HCT116 (cell line): ENCODE results near the gene ARHGAP42. TPM values are rescaled to one million over a fixed set of nuclear protein-coding genes. Genes with fewer than 3 reads are reported as not detected.

Experiments used
- ATAC-seq: fragments of 200-7000 bp; cut with Tn5 transposase; 2 replicates; pipeline ENCODE4 v1.9.1; 2020; ENCODE audit warnings: mild to moderate bottlenecking, moderate library complexity
- BruUV-seq: library from RNA; stranded (reverse); fragments of 400-500 nt; replicated peaks from 2 replicates; lab custom pipeline; 2021; lab: Mats Ljungman, UMichigan
- CTCF ChIA-PET: fragments of 300-600 bp; sonication (Branson Sonifier 250); formaldehyde crosslinking; loops from one replicate; lab custom pipeline; 2021; ENCODE audit warnings: antibody characterized with exemption; lab: Charles Lee
- POLR2A ChIA-PET: fragments of 300-600, 350-600 bp; sonication (Branson Sonifier 250); formaldehyde crosslinking; loops from one replicate; lab custom pipeline; 2021; ENCODE audit warnings: antibody characterized with exemption; lab: Charles Lee
- RAD21 ChIA-PET, 2 experiments: fragments of 300-600 bp; sonication (Branson Sonifier 250); formaldehyde crosslinking; loops; one replicate each; lab custom pipeline; 2023; ENCODE audit warnings: low total read pairs in 2 of 2; ENCODE audit not compliant: uncharacterized antibody in 2 of 2, unreplicated experiment in 2 of 2, low non-redundant PET in 1 of 2; lab: Charles Lee
- DNase-seq: peaks from one replicate; pipeline ENCODE4 v3.0.0-alpha.2; 2010; ENCODE audit warnings: low read depth, low spot score
- H2AFZ ChIP-seq: fragments of 200-600 bp; shearing (Covaris generic), sonication (generic); 2 replicates; pipeline ENCODE4 v1.6.1; 2017; ENCODE audit warnings: low read depth, mixed run types, mixed read lengths, antibody characterized with exemption, low read length; ENCODE audit not compliant: poor library complexity, severe bottlenecking
- H3K27ac ChIP-seq: 2 replicates; pipeline ENCODE4 v1.5.1; 2012; ENCODE audit warnings: low read depth, low read length
- H3K27me3 ChIP-seq: fragments of 200-600 bp; sonication (generic); 2 replicates; pipeline ENCODE4 v1.6.1; 2016; ENCODE audit warnings: mixed run types, low read length, mixed read lengths; ENCODE audit not compliant: insufficient read depth
- H3K36me3 ChIP-seq, 2 experiments: fragments of 200-500 bp in 1 of 2; fragments of 200-600 bp in 1 of 2; sonication (Bioruptor generic) in 1 of 2; sonication (generic) in 1 of 2; 2 replicates each; pipeline versions ENCODE4 v1.5.1 to v1.6.1; 2014 to 2016; ENCODE audit warnings: low read length in 2 of 2, inconsistent platforms in 1 of 2, mixed read lengths in 1 of 2, mixed run types in 1 of 2; ENCODE audit not compliant: insufficient read depth in 2 of 2, control insufficient read depth in 1 of 2
- H3K4me1 ChIP-seq, 2 experiments: fragments of 200-600 bp in 1 of 2; sonication (generic) in 1 of 2; 2 replicates each; pipeline versions ENCODE4 v1.5.1 to v1.6.1; 2012 to 2017; ENCODE audit warnings: low read length in 2 of 2, inconsistent platforms in 1 of 2, mild to moderate bottlenecking in 1 of 2, mixed read lengths in 1 of 2, mixed run types in 1 of 2, moderate library complexity in 1 of 2; ENCODE audit not compliant: insufficient read depth in 2 of 2, control insufficient read depth in 1 of 2
- H3K4me2 ChIP-seq: fragments of 200-600 bp; sonication (generic); 2 replicates; pipeline ENCODE4 v1.6.1; 2017; ENCODE audit warnings: mixed run types, low read length, mixed read lengths
- H3K4me3 ChIP-seq, 2 experiments: fragments of 200-600 bp in 1 of 2; sonication (generic) in 1 of 2; replicated peaks in 1 of 2; 2 replicates each; pipeline ENCODE4 v1.5.1; 2011 to 2016; ENCODE audit warnings: low read length in 2 of 2, control low read depth in 1 of 2, low read depth in 1 of 2, mild to moderate bottlenecking in 1 of 2, mixed read lengths in 1 of 2, mixed run types in 1 of 2
- H3K79me2 ChIP-seq: fragments of 200-600 bp; sonication (generic); 2 replicates; pipeline ENCODE4 v1.6.1; 2017; ENCODE audit warnings: mild to moderate bottlenecking, mixed run types, low read length, moderate library complexity, mixed read lengths; ENCODE audit not compliant: insufficient read depth
- H3K9ac ChIP-seq: fragments of 200-600 bp; sonication (generic); 2 replicates; pipeline ENCODE4 v1.6.1; 2016; ENCODE audit warnings: low read length, mixed read lengths
- H3K9me2 ChIP-seq: fragments of 200-600 bp; sonication (generic), shearing (Covaris generic); 2 replicates; pipeline ENCODE4 v1.6.1; 2017; ENCODE audit warnings: mixed run types, mild to moderate bottlenecking, moderate library complexity; ENCODE audit not compliant: insufficient read depth
- H3K9me3 ChIP-seq, 2 experiments: fragments of 200-500 bp in 1 of 2; fragments of 200-600 bp in 1 of 2; sonication (Bioruptor generic) in 1 of 2; sonication (generic) in 1 of 2; 2 replicates each; pipeline ENCODE4 v1.6.1; 2014 to 2017; ENCODE audit warnings: low read length in 2 of 2, mixed read lengths in 2 of 2, inconsistent platforms in 1 of 2, low read depth in 1 of 2, mild to moderate bottlenecking in 1 of 2, mixed run types in 1 of 2, moderate library complexity in 1 of 2; ENCODE audit not compliant: control insufficient read depth in 1 of 2, insufficient read depth in 1 of 2
- H4K20me1 ChIP-seq: fragments of 200-600 bp; sonication (generic), shearing (Covaris generic); 2 replicates; pipeline ENCODE4 v1.6.1; 2017; ENCODE audit warnings: mixed run types, mild to moderate bottlenecking, moderate library complexity; ENCODE audit not compliant: insufficient read depth
- EGR1 ChIP-seq: IDR thresholded peaks from 2 replicates; pipeline ENCODE4 v1.6.1; 2012; ENCODE audit warnings: low read depth
- EZH2 ChIP-seq: fragments of 200-600 bp; sonication (generic); IDR thresholded peaks from 2 replicates; pipeline ENCODE4 v1.6.1; 2017; ENCODE audit warnings: antibody characterized with exemption, mixed run types
- EZH2phosphoT487 ChIP-seq: fragments of 200-600 bp; IDR thresholded peaks from 2 replicates; pipeline ENCODE4 v1.6.1; 2018; ENCODE audit warnings: antibody characterized with exemption, borderline replicate concordance
- JUND ChIP-seq: IDR thresholded peaks from 2 replicates; pipeline ENCODE4 v1.6.1; 2012
- POLR2A ChIP-seq: IDR thresholded peaks from 2 replicates; pipeline ENCODE4 v1.7.0; 2011; ENCODE audit warnings: borderline replicate concordance; ENCODE audit not compliant: insufficient read depth, insufficient read length; ENCODE audit errors: extremely low read depth
- RAD21 ChIP-seq: IDR thresholded peaks from 2 replicates; pipeline ENCODE4 v1.6.1; 2012; ENCODE audit warnings: low read depth, mild to moderate bottlenecking
- SIN3A ChIP-seq: IDR thresholded peaks from 2 replicates; pipeline ENCODE4 v1.6.1; 2012; ENCODE audit warnings: low read depth
- SP1 ChIP-seq: IDR thresholded peaks from 2 replicates; pipeline ENCODE4 v1.6.1; 2012; ENCODE audit warnings: low read depth
- SRF ChIP-seq: IDR thresholded peaks from 2 replicates; pipeline ENCODE4 v1.6.1; 2012; ENCODE audit warnings: low read depth
- ZFX ChIP-seq: fragments of 450-650 bp; IDR thresholded peaks from 2 replicates; pipeline ENCODE4 v1.6.1; 2017
- intact Hi-C: fragments of 100-400 bp; cut with micrococcal nuclease; formaldehyde crosslinking; loops from 2 replicates; pipeline ENCODE4 v1.10.0; 2022
- total RNA-seq: library from RNA; stranded (reverse); gene quantifications from one replicate; pipeline ENCODE4 v1.2.1, GENCODE V29; 2021; ENCODE audit not compliant: unreplicated experiment
- TF ChIP-seq, protein P1 (sequence below): IDR thresholded peaks from 2 replicates; pipeline ENCODE4 v1.6.1; 2011; ENCODE audit warnings: mild to moderate bottlenecking, low read length, moderate library complexity; ENCODE audit not compliant: insufficient replicate concordance; ENCODE audit errors: extremely low read depth
- TF ChIP-seq, protein P2 (sequence below): IDR thresholded peaks from 2 replicates; pipeline ENCODE4 v1.6.1; 2012
- TF ChIP-seq, protein P3 (sequence below), 3 experiments: fragments of 200-600 bp in 1 of 3; sonication (generic) in 1 of 3; IDR thresholded peaks in 2 of 3; conservative IDR thresholded peaks in 1 of 3; 2 replicates each; pipeline ENCODE4 v1.5.1; 2012 to 2017; ENCODE audit warnings: low read depth in 2 of 3, low read length in 2 of 3, antibody characterized with exemption in 1 of 3, borderline replicate concordance in 1 of 3, control low read depth in 1 of 3, mild to moderate bottlenecking in 1 of 3, mixed read lengths in 1 of 3, mixed run types in 1 of 3, moderate library complexity in 1 of 3; ENCODE audit not compliant: insufficient read depth in 1 of 3
- TF ChIP-seq, protein P4 (sequence below): IDR thresholded peaks from 2 replicates; pipeline ENCODE4 v1.6.1; 2012; ENCODE audit warnings: low read depth

Gene ARHGAP42
- total RNA-seq, 1 experiment from 2014 or later: 12.3 TPM

DNA sequence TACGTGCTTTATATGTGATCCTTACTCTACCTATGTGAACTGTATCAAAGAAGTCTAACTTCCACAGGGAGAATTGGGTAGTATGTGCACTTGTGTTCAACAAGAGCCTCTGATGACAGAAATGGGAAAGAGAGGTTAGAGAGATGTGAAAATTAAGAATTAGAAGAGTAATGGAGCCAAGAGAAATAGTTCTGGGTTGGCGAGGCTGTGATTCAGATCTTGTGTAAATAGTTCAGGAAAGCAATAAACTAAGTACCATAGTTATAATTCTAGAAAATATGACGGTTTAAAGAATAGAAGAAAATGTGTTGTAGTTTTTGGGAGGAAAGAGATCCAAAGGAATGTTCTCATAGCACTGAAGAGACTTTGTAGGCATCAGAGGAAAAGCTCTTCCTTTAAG, 112.4 kb downstream of the ARHGAP42 start:
- no peak overlapping the region for H3K27ac ChIP-seq
- ATAC-seq: no peak
- no peak for TF ChIP-seq EZH2phosphoT487
- TF ChIP-seq, protein P1, sequence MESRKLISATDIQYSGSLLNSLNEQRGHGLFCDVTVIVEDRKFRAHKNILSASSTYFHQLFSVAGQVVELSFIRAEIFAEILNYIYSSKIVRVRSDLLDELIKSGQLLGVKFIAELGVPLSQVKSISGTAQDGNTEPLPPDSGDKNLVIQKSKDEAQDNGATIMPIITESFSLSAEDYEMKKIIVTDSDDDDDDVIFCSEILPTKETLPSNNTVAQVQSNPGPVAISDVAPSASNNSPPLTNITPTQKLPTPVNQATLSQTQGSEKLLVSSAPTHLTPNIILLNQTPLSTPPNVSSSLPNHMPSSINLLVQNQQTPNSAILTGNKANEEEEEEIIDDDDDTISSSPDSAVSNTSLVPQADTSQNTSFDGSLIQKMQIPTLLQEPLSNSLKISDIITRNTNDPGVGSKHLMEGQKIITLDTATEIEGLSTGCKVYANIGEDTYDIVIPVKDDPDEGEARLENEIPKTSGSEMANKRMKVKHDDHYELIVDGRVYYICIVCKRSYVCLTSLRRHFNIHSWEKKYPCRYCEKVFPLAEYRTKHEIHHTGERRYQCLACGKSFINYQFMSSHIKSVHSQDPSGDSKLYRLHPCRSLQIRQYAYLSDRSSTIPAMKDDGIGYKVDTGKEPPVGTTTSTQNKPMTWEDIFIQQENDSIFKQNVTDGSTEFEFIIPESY: no peak
- TF ChIP-seq SIN3A: no peak
- no peak for TF ChIP-seq POLR2A
- no peak for TF ChIP-seq SP1
- TF ChIP-seq SRF: no peak
- TF ChIP-seq, protein P2, sequence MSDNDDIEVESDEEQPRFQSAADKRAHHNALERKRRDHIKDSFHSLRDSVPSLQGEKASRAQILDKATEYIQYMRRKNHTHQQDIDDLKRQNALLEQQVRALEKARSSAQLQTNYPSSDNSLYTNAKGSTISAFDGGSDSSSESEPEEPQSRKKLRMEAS: no peak
- no peak for TF ChIP-seq JUND
- no peak for TF ChIP-seq ZFX
- TF ChIP-seq, all 23 proteins: peak for 0
- ChIA-PET CTCF (no interaction called here), POLR2A (no interaction called here), RAD21 (no interaction called here)
- no peaks in the 10 kb centered on the region for H3K9me2 ChIP-seq
- no peak overlapping the region for H3K4me2 ChIP-seq
- intact Hi-C loops: no loop called here
- H3K4me1 ChIP-seq: no peaks in the 10 kb centered on the region
- no TSS peak for BruUV-seq
- DNase-seq: no peak
- no peak overlapping the region for H2AFZ ChIP-seq
- no peak overlapping the region for H3K4me3 ChIP-seq
- no peaks in the 10 kb centered on the region for H3K36me3 ChIP-seq
- no peaks in the 10 kb centered on the region for H3K27me3 ChIP-seq
- H3K9ac ChIP-seq: no peak overlapping the region
- H4K20me1 ChIP-seq: no peaks in the 10 kb centered on the region
- H3K9me3 ChIP-seq: no peaks in the 10 kb centered on the region
- no peaks in the 10 kb centered on the region for H3K79me2 ChIP-seq

DNA sequence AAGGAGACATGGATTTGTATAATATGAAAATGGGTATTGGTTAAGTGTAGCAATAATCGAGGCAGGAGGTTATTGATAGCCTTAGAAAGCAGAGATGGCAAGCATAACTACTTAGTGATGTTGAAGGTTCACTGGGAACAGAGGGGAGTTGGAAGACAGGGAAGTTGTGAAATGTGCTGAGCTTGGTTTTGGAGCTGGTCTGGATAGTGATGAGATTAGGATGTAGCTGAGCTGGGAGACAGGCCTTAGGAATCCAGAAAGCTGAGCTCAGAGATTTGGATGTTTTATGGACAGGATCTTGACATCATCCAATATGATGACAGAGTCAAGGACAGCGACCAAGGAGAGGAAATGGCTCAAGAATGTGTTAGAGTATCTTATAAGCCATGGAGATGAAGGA, 113.1 kb downstream of the ARHGAP42 start:
- ChIA-PET CTCF (no interaction called here), RAD21 (no interaction called here), POLR2A (no interaction called here)
- Histone ChIP-seq H3K9ac (no peak overlapping the region), H3K4me3 (no peak overlapping the region), H3K9me3 (no peaks in the 10 kb centered on the region), H3K36me3 (no peaks in the 10 kb centered on the region), H2AFZ (no peak overlapping the region), H3K4me2 (no peak overlapping the region), H3K4me1 (no peaks in the 10 kb centered on the region), H3K27me3 (no peaks in the 10 kb centered on the region), H4K20me1 (no peaks in the 10 kb centered on the region), H3K79me2 (no peaks in the 10 kb centered on the region), H3K9me2 (no peaks in the 10 kb centered on the region), H3K27ac (no peak overlapping the region)
- DNase-seq (no peak), ATAC-seq (no peak)
- no TSS peak for BruUV-seq
- intact Hi-C loops: no loop called here
- TF ChIP-seq ZFX (no peak), RAD21 (no peak), EZH2 (no peak), EGR1 (no peak)
- TF ChIP-seq, protein P3, sequence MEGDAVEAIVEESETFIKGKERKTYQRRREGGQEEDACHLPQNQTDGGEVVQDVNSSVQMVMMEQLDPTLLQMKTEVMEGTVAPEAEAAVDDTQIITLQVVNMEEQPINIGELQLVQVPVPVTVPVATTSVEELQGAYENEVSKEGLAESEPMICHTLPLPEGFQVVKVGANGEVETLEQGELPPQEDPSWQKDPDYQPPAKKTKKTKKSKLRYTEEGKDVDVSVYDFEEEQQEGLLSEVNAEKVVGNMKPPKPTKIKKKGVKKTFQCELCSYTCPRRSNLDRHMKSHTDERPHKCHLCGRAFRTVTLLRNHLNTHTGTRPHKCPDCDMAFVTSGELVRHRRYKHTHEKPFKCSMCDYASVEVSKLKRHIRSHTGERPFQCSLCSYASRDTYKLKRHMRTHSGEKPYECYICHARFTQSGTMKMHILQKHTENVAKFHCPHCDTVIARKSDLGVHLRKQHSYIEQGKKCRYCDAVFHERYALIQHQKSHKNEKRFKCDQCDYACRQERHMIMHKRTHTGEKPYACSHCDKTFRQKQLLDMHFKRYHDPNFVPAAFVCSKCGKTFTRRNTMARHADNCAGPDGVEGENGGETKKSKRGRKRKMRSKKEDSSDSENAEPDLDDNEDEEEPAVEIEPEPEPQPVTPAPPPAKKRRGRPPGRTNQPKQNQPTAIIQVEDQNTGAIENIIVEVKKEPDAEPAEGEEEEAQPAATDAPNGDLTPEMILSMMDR (IDR thresholded peaks at IDR 0.05 in 2 of 3, conservative IDR thresholded peaks at IDR 0.05 in 1 of 3; ENCODE audit: borderline replicate concordance in 1 of 3, insufficient read depth in 1 of 3, low read depth in 2 of 3, low read length in 2 of 3): no peak
- TF ChIP-seq, protein P4, sequence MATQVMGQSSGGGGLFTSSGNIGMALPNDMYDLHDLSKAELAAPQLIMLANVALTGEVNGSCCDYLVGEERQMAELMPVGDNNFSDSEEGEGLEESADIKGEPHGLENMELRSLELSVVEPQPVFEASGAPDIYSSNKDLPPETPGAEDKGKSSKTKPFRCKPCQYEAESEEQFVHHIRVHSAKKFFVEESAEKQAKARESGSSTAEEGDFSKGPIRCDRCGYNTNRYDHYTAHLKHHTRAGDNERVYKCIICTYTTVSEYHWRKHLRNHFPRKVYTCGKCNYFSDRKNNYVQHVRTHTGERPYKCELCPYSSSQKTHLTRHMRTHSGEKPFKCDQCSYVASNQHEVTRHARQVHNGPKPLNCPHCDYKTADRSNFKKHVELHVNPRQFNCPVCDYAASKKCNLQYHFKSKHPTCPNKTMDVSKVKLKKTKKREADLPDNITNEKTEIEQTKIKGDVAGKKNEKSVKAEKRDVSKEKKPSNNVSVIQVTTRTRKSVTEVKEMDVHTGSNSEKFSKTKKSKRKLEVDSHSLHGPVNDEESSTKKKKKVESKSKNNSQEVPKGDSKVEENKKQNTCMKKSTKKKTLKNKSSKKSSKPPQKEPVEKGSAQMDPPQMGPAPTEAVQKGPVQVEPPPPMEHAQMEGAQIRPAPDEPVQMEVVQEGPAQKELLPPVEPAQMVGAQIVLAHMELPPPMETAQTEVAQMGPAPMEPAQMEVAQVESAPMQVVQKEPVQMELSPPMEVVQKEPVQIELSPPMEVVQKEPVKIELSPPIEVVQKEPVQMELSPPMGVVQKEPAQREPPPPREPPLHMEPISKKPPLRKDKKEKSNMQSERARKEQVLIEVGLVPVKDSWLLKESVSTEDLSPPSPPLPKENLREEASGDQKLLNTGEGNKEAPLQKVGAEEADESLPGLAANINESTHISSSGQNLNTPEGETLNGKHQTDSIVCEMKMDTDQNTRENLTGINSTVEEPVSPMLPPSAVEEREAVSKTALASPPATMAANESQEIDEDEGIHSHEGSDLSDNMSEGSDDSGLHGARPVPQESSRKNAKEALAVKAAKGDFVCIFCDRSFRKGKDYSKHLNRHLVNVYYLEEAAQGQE: no peak
- TF ChIP-seq, protein P2: no peak
